ENCODE results near the gene USH1C.

Gene USH1C

DNA sequence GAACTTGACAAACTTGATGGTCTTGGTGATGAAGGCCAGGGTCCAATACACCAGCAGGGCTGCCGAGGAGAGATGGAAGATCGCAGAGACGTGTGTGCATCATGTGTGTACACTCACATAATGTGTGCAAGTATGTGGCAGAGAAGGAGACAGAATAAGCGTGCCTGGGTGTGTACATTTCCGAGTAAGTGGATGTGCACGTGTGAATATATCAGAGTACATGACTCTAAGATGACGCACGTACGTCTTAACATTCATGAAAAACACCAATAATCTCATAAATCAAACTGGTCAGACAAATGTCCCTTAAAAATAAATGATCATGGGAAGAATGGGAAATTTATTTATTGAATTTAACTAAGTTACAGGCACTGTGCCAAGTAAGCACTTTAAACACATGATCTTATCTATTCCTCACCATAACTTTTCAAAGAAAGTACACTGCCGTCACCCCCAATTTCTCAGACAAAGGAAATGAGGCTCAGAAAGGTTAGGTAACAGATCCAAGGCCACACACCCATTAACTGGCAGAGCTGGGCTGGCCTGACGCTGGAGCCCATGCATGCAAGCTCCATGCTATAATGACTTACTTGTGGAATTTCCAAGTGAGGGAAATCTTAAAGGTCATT is 80.6 kb downstream of the USH1C start:
- H3K27me3 ChIP-seq (ENCODE audit: control insufficient read depth in 3 of 3, insufficient read depth in 3 of 3, low read depth in 1 of 3, low read length in 3 of 3), result peaks cover 0 to 14% (median 0%) of the 10 kb centered on the region in 3 experiments

DNA sequence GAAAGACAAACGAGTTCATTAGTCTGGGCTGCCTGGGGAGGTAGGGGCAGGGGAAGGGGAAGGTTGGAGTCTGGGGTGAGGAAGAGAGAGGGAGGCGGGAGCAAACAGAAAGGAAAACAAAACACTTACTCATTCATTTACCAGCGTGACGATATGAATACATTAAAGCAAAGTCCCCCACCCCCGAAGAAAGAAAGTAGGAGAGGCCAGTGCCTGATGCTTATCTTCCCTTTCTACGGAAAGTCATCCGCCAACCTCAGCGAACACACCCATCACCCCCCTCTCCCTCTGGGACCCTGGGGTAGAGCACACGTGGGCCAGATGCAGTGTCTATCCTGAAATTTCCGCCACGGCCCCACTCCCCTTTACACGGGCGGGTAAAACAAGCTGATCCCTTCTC is 81.3 kb downstream of the USH1C start:
- H3K23ac ChIP-seq (ENCODE audit: low read depth, low read length, poor library complexity), result no peak overlapping the region
- H3K9me3 ChIP-seq (replicated peaks in 1 of 2; ENCODE audit: control insufficient read depth in 2 of 2, insufficient read depth in 1 of 2, low read depth in 1 of 2, low read length in 2 of 2), result no peaks in the 10 kb centered on the region
- H3K4ac ChIP-seq (ENCODE audit: low read length), result no peak overlapping the region
- H2BK15ac ChIP-seq (ENCODE audit: low read length), result no peak overlapping the region
- H2BK12ac ChIP-seq (ENCODE audit: low read length), result no peak overlapping the region
- no peak overlapping the region for H3K4me3 ChIP-seq (ENCODE audit: low read length in 2 of 2)
- no peak overlapping the region for H4K8ac ChIP-seq (ENCODE audit: low read depth, low read length)
- H3K36me3 ChIP-seq (replicated peaks in 1 of 2; ENCODE audit: control insufficient read depth in 2 of 2, insufficient read depth in 2 of 2, low read length in 2 of 2), result no peaks in the 10 kb centered on the region
- H3K18ac ChIP-seq (ENCODE audit: low read length), result no peak overlapping the region
- no peaks in the 10 kb centered on the region for H3K4me1 ChIP-seq (ENCODE audit: control insufficient read depth in 2 of 2, insufficient read depth in 1 of 2, low read depth in 1 of 2, low read length in 2 of 2)
- no peak overlapping the region for H2AK5ac ChIP-seq (ENCODE audit: low read depth, low read length)
- H3K9ac ChIP-seq (ENCODE audit: low read depth, low read length, poor library complexity), result no peak overlapping the region
- peak overlapping the region; percentile 9 for H3K14ac ChIP-seq (ENCODE audit: low read length)
- no peak overlapping the region for H2BK120ac ChIP-seq (ENCODE audit: low read depth, low read length)
- no peak overlapping the region for H2AFZ ChIP-seq (ENCODE audit: low read length)
- peaks cover 3% of the 10 kb centered on the region for H3K79me1 ChIP-seq (ENCODE audit: low read depth, low read length)
- WGBS, 2 donors (ENCODE audit: extremely low coverage in 2 of 2, insufficient read length in 2 of 2, insufficient replicate concordance in 1 of 2), result no CpG with 5 or more reads among the region's 13 CpGs
- H3K27me3 ChIP-seq (ENCODE audit: control insufficient read depth in 3 of 3, insufficient read depth in 3 of 3, low read depth in 1 of 3, low read length in 3 of 3), result peaks cover 0 to 7% (median 0%) of the 10 kb centered on the region in 3 experiments
- no peak overlapping the region for H2BK5ac ChIP-seq (ENCODE audit: low read length)
- DNase-seq (ENCODE audit: low spot score), result no peak
- no peak overlapping the region for H3K27ac ChIP-seq (replicated peaks; ENCODE audit: low read length)
- H4K91ac ChIP-seq (ENCODE audit: low read depth, low read length, poor library complexity), result no peak overlapping the region
- no peak overlapping the region for H3K4me2 ChIP-seq (ENCODE audit: insufficient read depth, low read length, poor library complexity, severe bottlenecking)

More for the DNA sequence above, 80.6 kb downstream of the USH1C start:
- Histone ChIP-seq H3K14ac (ENCODE audit: low read length) (peak overlapping the region; percentile 9), H2BK5ac (ENCODE audit: low read length) (no peak overlapping the region), H2AFZ (ENCODE audit: low read length) (no peak overlapping the region), H2AK5ac (ENCODE audit: low read depth, low read length) (no peak overlapping the region), H3K4ac (ENCODE audit: low read length) (no peak overlapping the region), H3K18ac (ENCODE audit: low read length) (no peak overlapping the region), H4K8ac (ENCODE audit: low read depth, low read length) (no peak overlapping the region), H2BK12ac (ENCODE audit: low read length) (no peak overlapping the region), H4K91ac (ENCODE audit: low read depth, low read length, poor library complexity) (no peak overlapping the region), H3K4me1 (ENCODE audit: control insufficient read depth in 2 of 2, insufficient read depth in 1 of 2, low read depth in 1 of 2, low read length in 2 of 2) (no peaks in the 10 kb centered on the region), H3K9ac (ENCODE audit: low read depth, low read length, poor library complexity) (no peak overlapping the region), H3K36me3 (replicated peaks in 1 of 2; ENCODE audit: control insufficient read depth in 2 of 2, insufficient read depth in 2 of 2, low read length in 2 of 2) (no peaks in the 10 kb centered on the region), H3K4me2 (ENCODE audit: insufficient read depth, low read length, poor library complexity, severe bottlenecking) (no peak overlapping the region), H3K79me1 (ENCODE audit: low read depth, low read length) (peaks cover 3% of the 10 kb centered on the region), H3K4me3 (ENCODE audit: low read length in 2 of 2) (no peak overlapping the region), H2BK120ac (ENCODE audit: low read depth, low read length) (no peak overlapping the region), H3K9me3 (replicated peaks in 1 of 2; ENCODE audit: control insufficient read depth in 2 of 2, insufficient read depth in 1 of 2, low read depth in 1 of 2, low read length in 2 of 2) (no peaks in the 10 kb centered on the region), H3K27ac (replicated peaks; ENCODE audit: low read length) (no peak overlapping the region), H2BK15ac (ENCODE audit: low read length) (no peak overlapping the region), H3K23ac (ENCODE audit: low read depth, low read length, poor library complexity) (peak overlapping the region; percentile 3)
- no CpG with 5 or more reads among the region's 11 CpGs for WGBS, 2 donors (ENCODE audit: extremely low coverage in 2 of 2, insufficient read length in 2 of 2, insufficient replicate concordance in 1 of 2)
- no peak for DNase-seq (ENCODE audit: low spot score)

DNA sequence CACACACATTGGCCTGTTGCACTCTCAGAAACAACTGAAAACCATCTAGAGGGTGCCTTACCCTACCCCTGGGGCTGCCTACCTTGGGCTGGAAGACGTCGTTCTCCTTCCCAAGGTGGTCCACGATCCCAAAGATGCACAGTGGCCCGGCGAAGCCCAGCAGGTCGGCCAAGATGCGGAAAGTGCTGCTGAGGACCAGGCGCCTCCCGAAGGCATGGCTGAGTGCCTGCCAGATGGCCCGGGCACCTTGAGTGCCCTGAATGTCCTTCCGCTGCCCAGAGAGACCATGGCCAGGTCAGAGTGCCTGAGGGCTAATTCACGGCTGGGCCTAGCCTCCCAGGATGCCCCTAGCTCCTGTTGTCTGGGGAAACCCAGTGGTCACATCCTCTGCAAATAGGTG is 83.8 kb downstream of the USH1C start:
- Histone ChIP-seq H2BK120ac (ENCODE audit: low read depth, low read length) (no peak overlapping the region), H3K79me1 (ENCODE audit: low read depth, low read length) (peaks cover 3% of the 10 kb centered on the region), H2BK15ac (ENCODE audit: low read length) (no peak overlapping the region), H2BK12ac (ENCODE audit: low read length) (no peak overlapping the region), H3K4me2 (ENCODE audit: insufficient read depth, low read length, poor library complexity, severe bottlenecking) (no peak overlapping the region), H3K27me3 (ENCODE audit: control insufficient read depth in 3 of 3, insufficient read depth in 3 of 3, low read depth in 1 of 3, low read length in 3 of 3) (peaks cover 0 to 26% (median 0%) of the 10 kb centered on the region in 3 experiments), H4K8ac (ENCODE audit: low read depth, low read length) (no peak overlapping the region), H3K9ac (ENCODE audit: low read depth, low read length, poor library complexity) (no peak overlapping the region), H3K4me3 (ENCODE audit: low read length in 2 of 2) (no peak overlapping the region), H3K18ac (ENCODE audit: low read length) (peak overlapping the region; percentile 76), H3K23ac (ENCODE audit: low read depth, low read length, poor library complexity) (peak overlapping the region; percentile 49), H3K9me3 (replicated peaks in 1 of 2; ENCODE audit: control insufficient read depth in 2 of 2, insufficient read depth in 1 of 2, low read depth in 1 of 2, low read length in 2 of 2) (no peaks in the 10 kb centered on the region), H3K14ac (ENCODE audit: low read length) (no peak overlapping the region), H2AFZ (ENCODE audit: low read length) (no peak overlapping the region), H3K27ac (replicated peaks; ENCODE audit: low read length) (no peak overlapping the region), H2BK5ac (ENCODE audit: low read length) (no peak overlapping the region), H4K91ac (ENCODE audit: low read depth, low read length, poor library complexity) (no peak overlapping the region), H2AK5ac (ENCODE audit: low read depth, low read length) (no peak overlapping the region), H3K36me3 (replicated peaks in 1 of 2; ENCODE audit: control insufficient read depth in 2 of 2, insufficient read depth in 2 of 2, low read length in 2 of 2) (no peaks in the 10 kb centered on the region), H3K4ac (ENCODE audit: low read length) (no peak overlapping the region), H3K4me1 (ENCODE audit: control insufficient read depth in 2 of 2, insufficient read depth in 1 of 2, low read depth in 1 of 2, low read length in 2 of 2) (peaks cover 0 to 1% of the 10 kb centered on the region in 2 donors)
- no peak for DNase-seq (ENCODE audit: low spot score)
- no CpG with 5 or more reads among the region's 12 CpGs for WGBS, 2 donors (ENCODE audit: extremely low coverage in 2 of 2, insufficient read length in 2 of 2, insufficient replicate concordance in 1 of 2)

DNA sequence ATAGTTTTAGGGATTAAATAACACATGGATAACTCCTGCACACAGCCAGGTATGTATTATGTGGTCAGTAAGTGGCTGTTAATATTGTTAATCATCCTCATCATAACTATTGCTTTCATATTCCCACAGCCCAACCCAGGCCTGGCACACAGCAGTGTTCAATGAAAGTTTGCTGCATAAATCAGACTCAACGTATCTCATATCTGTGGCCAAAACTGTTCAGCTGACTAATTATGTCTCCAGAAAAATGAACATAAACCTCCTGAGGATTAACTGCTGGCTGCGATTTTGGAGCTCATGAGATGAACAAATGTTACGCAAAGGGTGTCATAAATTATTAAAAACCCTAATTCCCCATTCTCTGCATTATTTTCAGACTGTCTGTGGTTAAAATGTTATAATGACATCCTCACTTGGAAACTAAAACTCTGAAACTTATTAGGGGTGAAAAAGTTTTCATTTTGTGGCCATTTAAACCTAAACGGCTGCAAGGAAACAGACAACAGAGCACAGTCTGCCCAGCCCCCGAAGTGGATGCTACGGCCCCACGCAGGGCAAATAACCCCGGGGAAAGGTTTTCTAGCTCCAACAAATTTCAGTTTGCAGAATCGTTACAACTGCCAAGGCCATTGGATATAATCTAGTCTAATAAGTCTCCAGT is 84.8 kb downstream of the USH1C start:
- Histone ChIP-seq H3K9ac (ENCODE audit: low read depth, low read length, poor library complexity) (no peak overlapping the region), H3K27me3 (ENCODE audit: control insufficient read depth in 3 of 3, insufficient read depth in 3 of 3, low read depth in 1 of 3, low read length in 3 of 3) (peaks cover 0 to 31% (median 0%) of the 10 kb centered on the region in 3 experiments), H3K79me1 (ENCODE audit: low read depth, low read length) (peaks cover 3% of the 10 kb centered on the region), H2AFZ (ENCODE audit: low read length) (no peak overlapping the region), H2BK15ac (ENCODE audit: low read length) (no peak overlapping the region), H3K4me1 (ENCODE audit: control insufficient read depth in 2 of 2, insufficient read depth in 1 of 2, low read depth in 1 of 2, low read length in 2 of 2) (peaks cover 0 to 1% of the 10 kb centered on the region in 2 donors), H4K8ac (ENCODE audit: low read depth, low read length) (no peak overlapping the region), H3K18ac (ENCODE audit: low read length) (no peak overlapping the region), H3K14ac (ENCODE audit: low read length) (no peak overlapping the region), H4K91ac (ENCODE audit: low read depth, low read length, poor library complexity) (no peak overlapping the region), H3K23ac (ENCODE audit: low read depth, low read length, poor library complexity) (no peak overlapping the region), H3K4ac (ENCODE audit: low read length) (no peak overlapping the region), H3K4me3 (ENCODE audit: low read length in 2 of 2) (no peak overlapping the region), H3K27ac (replicated peaks; ENCODE audit: low read length) (no peak overlapping the region), H3K4me2 (ENCODE audit: insufficient read depth, low read length, poor library complexity, severe bottlenecking) (no peak overlapping the region), H3K9me3 (replicated peaks in 1 of 2; ENCODE audit: control insufficient read depth in 2 of 2, insufficient read depth in 1 of 2, low read depth in 1 of 2, low read length in 2 of 2) (no peaks in the 10 kb centered on the region), H2BK5ac (ENCODE audit: low read length) (no peak overlapping the region), H2BK12ac (ENCODE audit: low read length) (no peak overlapping the region), H2AK5ac (ENCODE audit: low read depth, low read length) (no peak overlapping the region), H2BK120ac (ENCODE audit: low read depth, low read length) (no peak overlapping the region), H3K36me3 (replicated peaks in 1 of 2; ENCODE audit: control insufficient read depth in 2 of 2, insufficient read depth in 2 of 2, low read length in 2 of 2) (no peaks in the 10 kb centered on the region)
- WGBS, 2 donors (ENCODE audit: extremely low coverage in 2 of 2, insufficient read length in 2 of 2, insufficient replicate concordance in 1 of 2), result no CpG with 5 or more reads among the region's 9 CpGs
- no peak for DNase-seq (ENCODE audit: low spot score)

Measured in neuronal stem cell (in vitro differentiated cells).